Measurements from ENCODE around the gene COG5. TPM values are rescaled to one million over a fixed set of nuclear protein-coding genes. Genes with fewer than 3 reads are reported as not detected.

The COG5 gene
- total and polyA plus RNA-seq, 2 of the 4 experiments (the other 2 are of a cell fraction) = 18.5 to 27.4 TPM

- CTCF ChIA-PET = no interaction called here
- no peak for ATAC-seq (ENCODE audit: low read depth)
These were observed 389.9 kb downstream of the COG5 start for GRCh38 chr7:107173691-107174406.

More at GRCh38 chr7:107173691-107174406, 389.9 kb downstream of the COG5 start:
- WGBS, 2 experiments (ENCODE audit: extremely low coverage in 2 of 2, insufficient read length in 1 of 2) = no CpG with 5 or more reads among the region's 4 CpGs
- peaks cover 14 to 54% of the 10 kb centered on the region in 2 experiments for H3K79me1 ChIP-seq (ENCODE audit: low read depth in 1 of 2, low read length in 2 of 2)
- no peak overlapping the region for H3K4me3 ChIP-seq (ENCODE audit: insufficient read depth, low read depth, low read length)
- H3K4ac ChIP-seq (ENCODE audit: low read depth, low read length) = no peak overlapping the region
- H3K18ac ChIP-seq (ENCODE audit: low read depth, low read length) = no peak overlapping the region
- peak overlapping the region; percentile 29 for H3K4me2 ChIP-seq (ENCODE audit: low read depth, low read length)
- no TSS peak for BruUV-seq (replicated peaks)
- no peak overlapping the region for H2BK120ac ChIP-seq (ENCODE audit: low read depth, low read length)
- peaks cover 33% of the 10 kb centered on the region; the same call in 1 of the 2 replicates for H4K20me1 ChIP-seq (ENCODE audit: insufficient read depth, low read length)
- POLR2A ChIA-PET (ENCODE audit: unreplicated experiment) = interaction anchor here (0.5 kb wide), 1 partner anchor 514 kb away, joined by 3 read pairs; no protein-coding TSS in a partner anchor
- H2AK9ac ChIP-seq (replicated peaks; ENCODE audit: low read depth, low read length, poor library complexity) = no peak overlapping the region
- no peak overlapping the region for H2AFZ ChIP-seq (replicated peaks; ENCODE audit: low read length, poor library complexity)
- H3K4me1 ChIP-seq (ENCODE audit: control insufficient read depth, insufficient read depth, low read length) = peaks cover 3% of the 10 kb centered on the region; the same call in 1 of the 2 replicates
- no peak overlapping the region for H4K5ac ChIP-seq (ENCODE audit: low read depth, low read length)
- H3K23ac ChIP-seq (ENCODE audit: low read depth, low read length) = peak overlapping the region; percentile 7; the same call in 1 of the 2 replicates
- H3K36me3 ChIP-seq (ENCODE audit: control insufficient read depth, insufficient read depth, low read length) = peaks cover 3% of the 10 kb centered on the region
- no peak overlapping the region for H2BK20ac ChIP-seq (ENCODE audit: low read depth, low read length)
- H3K27me3 ChIP-seq (ENCODE audit: control insufficient read depth, insufficient read depth, low read length) = no peaks in the 10 kb centered on the region
- H2BK15ac ChIP-seq (ENCODE audit: low read depth, low read length) = no peak overlapping the region
- no peaks in the 10 kb centered on the region for H3K9me1 ChIP-seq (ENCODE audit: insufficient read depth, low read length)
- H2AK5ac ChIP-seq (ENCODE audit: low read depth, low read length) = no peak overlapping the region
- H3K9ac ChIP-seq (ENCODE audit: low read depth, low read length) = no peak overlapping the region
- H4K91ac ChIP-seq (ENCODE audit: insufficient read depth, low read depth, low read length) = no peak overlapping the region
- in situ Hi-C loops (cut with MboI; ENCODE audit: low sequenced_read_pairs) = no loop called here
- dilution Hi-C loops (cut with HindIII; ENCODE audit: low sequenced_read_pairs, unreplicated experiment) = no loop called here
- H3K14ac ChIP-seq (replicated peaks; ENCODE audit: low read depth, low read length) = no peak overlapping the region
- no peak overlapping the region for H3K27ac ChIP-seq (ENCODE audit: insufficient read depth, low read length)
- intact Hi-C loops (cut with micrococcal nuclease) = no loop called here
- H4K8ac ChIP-seq (ENCODE audit: low read depth in 2 of 2, low read length in 2 of 2) = no peak overlapping the region
- H3K9me3 ChIP-seq (ENCODE audit: control insufficient read depth, insufficient read depth, low read length) = no peaks in the 10 kb centered on the region
- H2BK5ac ChIP-seq (ENCODE audit: low read depth, low read length, poor library complexity, severe bottlenecking) = no peak overlapping the region
- H3K56ac ChIP-seq (ENCODE audit: extremely low read depth, insufficient read depth, low read length) = no peak overlapping the region
- TF ChIP-seq USF2 (IDR thresholded peaks at IDR 0.05; ENCODE audit: low read depth, low read length) = no peak
- no peak for TF ChIP-seq FOS (IDR thresholded peaks at IDR 0.05; ENCODE audit: low read depth, low read length)
- TF ChIP-seq NFE2L2 (IDR thresholded peaks at IDR 0.05; ENCODE audit: low read depth, low read length) = no peak
- TF ChIP-seq RAD21 (IDR thresholded peaks at IDR 0.05; ENCODE audit: low read length) = no peak
- DNase-seq = no peak

Data from IMR-90 (cell line).